GM21576 (cell line): ENCODE data around the gene ARHGAP8.

ENCODE experiments used
- ATAC-seq: cut with Tn5 transposase; IDR thresholded peaks from one replicate; pipeline ENCODE4 v1.9.1; 2021; ENCODE audit warnings: mild to moderate bottlenecking, moderate library complexity; ENCODE audit not compliant: unreplicated experiment

The ARHGAP8 gene

GRCh38 chr22:44764974-44765373 is 12.6 kb downstream of the ARHGAP8 start:
- ATAC-seq = no peak

DNA sequence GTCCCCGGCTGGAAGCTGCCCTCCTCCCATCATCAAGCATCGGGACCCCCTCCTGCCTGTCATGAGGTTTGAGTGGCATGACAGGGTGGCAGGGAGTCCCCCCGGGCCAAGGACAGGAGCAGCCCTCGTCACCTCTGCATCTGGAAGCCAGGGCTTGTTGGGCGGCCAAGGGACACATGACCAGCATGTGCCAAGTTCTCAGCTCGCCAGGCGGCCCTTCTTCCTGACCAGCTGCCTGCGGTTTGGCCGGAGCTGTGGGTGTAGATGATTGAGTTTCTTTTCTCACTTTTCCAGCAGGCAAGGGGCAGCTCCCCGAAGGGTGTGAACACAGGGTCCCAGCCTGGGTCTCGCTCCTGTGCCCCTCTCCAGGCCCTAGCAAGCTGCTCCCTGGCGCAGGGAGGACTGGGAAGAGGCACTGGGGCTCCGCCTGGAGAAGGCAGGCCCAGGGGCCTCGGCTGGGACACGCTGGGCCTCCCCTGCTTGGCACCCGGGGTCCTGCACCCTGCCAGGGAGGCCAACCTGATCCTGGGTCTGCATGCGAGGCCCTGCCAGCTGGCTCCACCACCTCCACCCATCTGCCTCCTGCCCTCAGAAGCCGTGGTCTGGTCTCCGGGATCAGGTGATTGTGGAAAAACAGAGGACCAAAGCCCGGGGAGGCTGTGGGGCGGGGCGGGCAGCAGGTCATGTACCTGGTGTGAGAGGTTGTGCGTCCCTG is 13.4 kb downstream of the ARHGAP8 start:
- ATAC-seq = no peak

GRCh38 chr22:44773082-44773481 is 20.7 kb downstream of the ARHGAP8 start:
- ATAC-seq = no peak

- no peak for ATAC-seq
Measured at GRCh38 chr22:44775862-44776261, 23.5 kb downstream of the ARHGAP8 start.

DNA sequence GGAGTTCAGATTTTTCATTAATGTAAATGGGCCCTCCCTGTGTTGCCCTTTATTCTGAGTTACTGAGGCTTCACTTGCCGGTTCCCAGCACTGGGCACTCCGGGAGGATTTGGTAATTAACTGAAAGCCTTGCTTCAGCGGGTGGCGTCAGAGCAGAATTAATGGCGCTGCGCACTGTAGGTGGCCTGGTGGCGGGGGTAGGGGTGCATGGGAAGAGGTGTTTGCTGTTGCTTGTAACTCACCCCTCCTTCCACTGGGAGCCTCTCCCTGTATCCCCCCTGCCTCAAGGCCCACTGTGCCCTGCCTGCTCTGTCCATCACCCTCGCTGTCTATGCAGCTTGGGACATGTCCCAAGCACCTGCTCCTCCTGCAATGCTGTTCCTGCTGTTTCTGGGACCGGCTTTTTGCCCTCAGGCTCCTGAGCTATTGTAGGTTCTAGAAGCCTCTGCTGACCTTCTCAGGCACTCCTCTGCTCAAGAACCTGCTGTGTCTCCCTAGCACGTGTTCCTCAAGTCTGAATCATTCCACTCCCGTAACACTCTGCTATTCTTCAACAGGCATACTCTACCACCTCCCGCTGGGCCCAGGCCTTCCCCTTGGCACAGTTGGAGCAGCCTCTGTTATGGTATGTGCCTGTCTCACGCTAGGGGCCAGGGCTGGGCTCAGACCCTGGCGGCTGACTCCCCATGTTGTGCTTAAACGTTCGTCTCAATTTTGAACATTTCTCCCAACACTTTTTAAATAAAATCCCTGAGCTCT is 24.4 kb downstream of the ARHGAP8 start:
- ATAC-seq = no peak

DNA sequence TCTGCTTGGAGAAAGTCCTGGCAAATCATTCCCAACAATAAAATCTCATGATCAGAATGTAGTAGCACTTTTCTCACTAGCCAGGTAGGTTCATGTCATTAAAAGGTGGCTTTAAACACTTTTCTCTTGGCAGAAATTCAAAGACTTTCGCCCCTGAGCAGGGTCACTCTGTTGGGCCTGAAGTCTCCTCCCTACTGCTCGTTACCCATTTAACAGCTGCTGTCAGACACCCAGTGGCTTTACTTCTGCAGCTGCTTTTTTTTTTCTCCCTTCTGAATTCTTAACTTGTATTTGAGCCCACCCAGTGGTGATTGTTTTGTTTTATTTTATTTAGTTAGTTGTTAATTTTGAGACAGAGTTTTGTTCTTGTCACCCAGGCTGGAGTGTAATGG is 25.0 kb downstream of the ARHGAP8 start:
- ATAC-seq = no peak

- ATAC-seq = no peak
Measured at GRCh38 chr22:44780876-44781449, 28.6 kb downstream of the ARHGAP8 start.

- no peak for ATAC-seq
Measured at GRCh38 chr22:44782363-44782963, 30.1 kb downstream of the ARHGAP8 start.

GRCh38 chr22:44783091-44783490 is 30.7 kb downstream of the ARHGAP8 start:
- ATAC-seq = no peak

DNA sequence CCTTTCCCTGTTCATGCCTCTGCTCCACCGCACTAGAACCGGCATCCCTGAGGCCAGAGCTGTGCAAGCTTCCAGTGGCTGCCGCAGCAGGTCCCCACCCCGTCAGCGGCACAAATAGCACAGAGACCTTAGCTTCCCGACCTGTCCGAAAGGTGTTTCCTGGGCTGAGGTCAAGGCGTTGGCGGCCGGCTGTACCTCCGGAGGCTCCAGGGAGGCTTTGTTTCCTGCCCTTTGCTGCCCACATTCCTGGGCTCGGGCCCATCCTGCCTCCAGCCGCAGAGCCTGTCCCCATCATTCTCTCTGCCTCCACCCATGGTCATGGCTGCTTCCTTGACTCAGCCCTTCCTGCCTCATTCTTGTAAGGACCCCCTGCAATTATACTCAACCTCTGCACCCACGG is 31.2 kb downstream of the ARHGAP8 start:
- no peak for ATAC-seq

- ATAC-seq = no peak
Measured at GRCh38 chr22:44786136-44786535, 33.8 kb downstream of the ARHGAP8 start.

GRCh38 chr22:44786610-44787009 is 34.2 kb downstream of the ARHGAP8 start:
- no peak for ATAC-seq

- no peak for ATAC-seq
Measured at GRCh38 chr22:44787832-44788231, 35.5 kb downstream of the ARHGAP8 start.

DNA sequence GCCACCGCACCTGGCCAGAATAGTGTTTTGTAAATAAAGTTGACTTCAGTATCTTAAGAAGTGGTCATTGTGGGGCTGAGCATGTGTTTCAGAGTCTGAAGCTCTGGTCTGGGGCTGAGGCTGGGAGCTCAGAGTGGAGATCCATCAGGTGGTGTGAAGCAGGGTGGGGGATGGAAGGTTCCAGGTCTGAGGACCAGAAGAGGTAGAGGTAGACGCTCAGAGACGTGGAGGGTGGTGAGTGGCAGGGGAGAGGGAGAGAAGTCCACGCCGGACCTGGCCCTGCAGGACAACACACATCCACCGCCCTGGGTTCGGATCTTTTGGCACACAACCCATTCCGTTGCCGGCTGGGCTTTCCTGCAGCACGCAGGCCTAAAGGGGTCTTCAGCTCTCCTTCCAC is 40.7 kb downstream of the ARHGAP8 start:
- ATAC-seq = no peak

GRCh38 chr22:44793506-44794172 is 41.3 kb downstream of the ARHGAP8 start:
- ATAC-seq = no peak

- no peak for ATAC-seq
Measured at GRCh38 chr22:44795701-44796630, 43.6 kb downstream of the ARHGAP8 start.

- ATAC-seq = no peak
Measured at GRCh38 chr22:44797181-44797725, 44.9 kb downstream of the ARHGAP8 start.

GRCh38 chr22:44799077-44799945 is 46.9 kb downstream of the ARHGAP8 start:
- ATAC-seq = no peak
